ENCODE measurements around the gene MLKL.

GRCh38 chr16:74654536-74655050, 46.1 kb downstream of the MLKL start:
- TF ChIP-seq EZH2phosphoT487 (IDR thresholded peaks at IDR 0.05; ENCODE audit: low read depth) (no peak), CTCF (IDR thresholded peaks at IDR 0.05; ENCODE audit: low read depth, low read length) (no peak)

All from OCI-LY3 (cell line).